GM23338 (cell line): ENCODE data around the gene SCFD2.
"Not testable (repeated sequence)": the region's sequence is repeated elsewhere in the genome, so short reads cannot be mapped to it uniquely, and the experiment has no call there.

Experiments used
- CREB1 ChIP-seq: fragments of 250-450 bp; sonication (Bioruptor Pico); IDR thresholded peaks from 2 replicates; pipeline ENCODE4 v1.5.0; 2020; ENCODE audit warnings: low read depth, mild to moderate bottlenecking, moderate library complexity
- EZH2 ChIP-seq: fragments of 200-600 bp; sonication (generic); IDR thresholded peaks from one replicate; pipeline ENCODE4 v1.8.0; 2017; ENCODE audit warnings: antibody characterized with exemption, mild to moderate bottlenecking, low read depth; ENCODE audit not compliant: unreplicated experiment
- EZH2phosphoT487 ChIP-seq: fragments of 200-600 bp; sonication (generic); IDR thresholded peaks from one replicate; pipeline ENCODE4 v1.8.1; 2018; ENCODE audit warnings: antibody characterized with exemption; ENCODE audit not compliant: unreplicated experiment
- NANOG ChIP-seq: IDR thresholded peaks from 2 replicates; pipeline ENCODE4 v1.6.1; 2016; ENCODE audit warnings: antibody characterized with exemption, borderline replicate concordance
- POLR2AphosphoS5 ChIP-seq: IDR thresholded peaks from 2 replicates; pipeline ENCODE4 v1.6.1; 2016; ENCODE audit warnings: antibody characterized with exemption, low read depth
- ZNF331 ChIP-seq: fragments of 250-450 bp; sonication (Bioruptor Pico); IDR thresholded peaks from 2 replicates; pipeline ENCODE4 v1.5.0; 2020; ENCODE audit warnings: low read depth, mild to moderate bottlenecking, moderate library complexity
- TF ChIP-seq, protein P1 (sequence below): IDR thresholded peaks from one replicate; pipeline ENCODE4 v1.6.1; 2018; ENCODE audit warnings: antibody characterized with exemption; ENCODE audit not compliant: unreplicated experiment
- TF ChIP-seq, protein P2 (sequence below), 2 experiments: fragments of 200-600 bp in 1 of 2; sonication (generic) in 1 of 2; conservative IDR thresholded peaks; 2 replicates each; pipeline versions ENCODE4 v1.5.1 to v1.6.1; 2016 to 2017; ENCODE audit warnings: antibody characterized with exemption in 2 of 2, low read depth in 2 of 2, mild to moderate bottlenecking in 2 of 2, moderate library complexity in 1 of 2
- TF ChIP-seq, protein P3 (sequence below): fragments of 250-450 bp; sonication (Bioruptor Pico); IDR thresholded peaks from 2 replicates; pipeline ENCODE4 v1.5.0; 2020; ENCODE audit warnings: mild to moderate bottlenecking, moderate library complexity

DNA sequence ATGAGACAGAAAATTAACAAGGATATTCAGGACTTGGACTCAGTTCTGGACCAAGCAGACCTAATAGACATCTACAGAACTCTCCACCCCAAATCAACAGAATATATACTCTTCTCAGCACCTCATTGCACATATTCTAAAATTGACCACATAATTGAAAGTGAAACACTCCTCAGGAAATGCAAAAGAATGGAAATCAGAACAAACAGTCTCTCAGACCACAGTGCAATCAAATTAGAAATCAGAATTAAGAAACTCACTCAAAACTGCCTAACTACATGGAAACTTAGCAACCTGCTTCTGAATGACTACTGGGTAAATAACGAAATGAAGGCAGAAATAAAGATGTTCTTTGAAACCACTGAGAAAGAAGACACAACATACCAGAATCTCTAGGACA is 333.0 kb downstream of the SCFD2 start:
- TF ChIP-seq, protein P1, sequence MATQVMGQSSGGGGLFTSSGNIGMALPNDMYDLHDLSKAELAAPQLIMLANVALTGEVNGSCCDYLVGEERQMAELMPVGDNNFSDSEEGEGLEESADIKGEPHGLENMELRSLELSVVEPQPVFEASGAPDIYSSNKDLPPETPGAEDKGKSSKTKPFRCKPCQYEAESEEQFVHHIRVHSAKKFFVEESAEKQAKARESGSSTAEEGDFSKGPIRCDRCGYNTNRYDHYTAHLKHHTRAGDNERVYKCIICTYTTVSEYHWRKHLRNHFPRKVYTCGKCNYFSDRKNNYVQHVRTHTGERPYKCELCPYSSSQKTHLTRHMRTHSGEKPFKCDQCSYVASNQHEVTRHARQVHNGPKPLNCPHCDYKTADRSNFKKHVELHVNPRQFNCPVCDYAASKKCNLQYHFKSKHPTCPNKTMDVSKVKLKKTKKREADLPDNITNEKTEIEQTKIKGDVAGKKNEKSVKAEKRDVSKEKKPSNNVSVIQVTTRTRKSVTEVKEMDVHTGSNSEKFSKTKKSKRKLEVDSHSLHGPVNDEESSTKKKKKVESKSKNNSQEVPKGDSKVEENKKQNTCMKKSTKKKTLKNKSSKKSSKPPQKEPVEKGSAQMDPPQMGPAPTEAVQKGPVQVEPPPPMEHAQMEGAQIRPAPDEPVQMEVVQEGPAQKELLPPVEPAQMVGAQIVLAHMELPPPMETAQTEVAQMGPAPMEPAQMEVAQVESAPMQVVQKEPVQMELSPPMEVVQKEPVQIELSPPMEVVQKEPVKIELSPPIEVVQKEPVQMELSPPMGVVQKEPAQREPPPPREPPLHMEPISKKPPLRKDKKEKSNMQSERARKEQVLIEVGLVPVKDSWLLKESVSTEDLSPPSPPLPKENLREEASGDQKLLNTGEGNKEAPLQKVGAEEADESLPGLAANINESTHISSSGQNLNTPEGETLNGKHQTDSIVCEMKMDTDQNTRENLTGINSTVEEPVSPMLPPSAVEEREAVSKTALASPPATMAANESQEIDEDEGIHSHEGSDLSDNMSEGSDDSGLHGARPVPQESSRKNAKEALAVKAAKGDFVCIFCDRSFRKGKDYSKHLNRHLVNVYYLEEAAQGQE, result not testable (repeated sequence)
- TF ChIP-seq, protein P2, sequence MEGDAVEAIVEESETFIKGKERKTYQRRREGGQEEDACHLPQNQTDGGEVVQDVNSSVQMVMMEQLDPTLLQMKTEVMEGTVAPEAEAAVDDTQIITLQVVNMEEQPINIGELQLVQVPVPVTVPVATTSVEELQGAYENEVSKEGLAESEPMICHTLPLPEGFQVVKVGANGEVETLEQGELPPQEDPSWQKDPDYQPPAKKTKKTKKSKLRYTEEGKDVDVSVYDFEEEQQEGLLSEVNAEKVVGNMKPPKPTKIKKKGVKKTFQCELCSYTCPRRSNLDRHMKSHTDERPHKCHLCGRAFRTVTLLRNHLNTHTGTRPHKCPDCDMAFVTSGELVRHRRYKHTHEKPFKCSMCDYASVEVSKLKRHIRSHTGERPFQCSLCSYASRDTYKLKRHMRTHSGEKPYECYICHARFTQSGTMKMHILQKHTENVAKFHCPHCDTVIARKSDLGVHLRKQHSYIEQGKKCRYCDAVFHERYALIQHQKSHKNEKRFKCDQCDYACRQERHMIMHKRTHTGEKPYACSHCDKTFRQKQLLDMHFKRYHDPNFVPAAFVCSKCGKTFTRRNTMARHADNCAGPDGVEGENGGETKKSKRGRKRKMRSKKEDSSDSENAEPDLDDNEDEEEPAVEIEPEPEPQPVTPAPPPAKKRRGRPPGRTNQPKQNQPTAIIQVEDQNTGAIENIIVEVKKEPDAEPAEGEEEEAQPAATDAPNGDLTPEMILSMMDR (conservative IDR thresholded peaks at IDR 0.05; ENCODE audit: low read depth in 2 of 2), result not testable (repeated sequence)
- not testable (repeated sequence) for TF ChIP-seq EZH2; EZH2phosphoT487; ZNF331; CREB1 (CRISPR knock-in tag); POLR2AphosphoS5; NANOG
- TF ChIP-seq, protein P3, sequence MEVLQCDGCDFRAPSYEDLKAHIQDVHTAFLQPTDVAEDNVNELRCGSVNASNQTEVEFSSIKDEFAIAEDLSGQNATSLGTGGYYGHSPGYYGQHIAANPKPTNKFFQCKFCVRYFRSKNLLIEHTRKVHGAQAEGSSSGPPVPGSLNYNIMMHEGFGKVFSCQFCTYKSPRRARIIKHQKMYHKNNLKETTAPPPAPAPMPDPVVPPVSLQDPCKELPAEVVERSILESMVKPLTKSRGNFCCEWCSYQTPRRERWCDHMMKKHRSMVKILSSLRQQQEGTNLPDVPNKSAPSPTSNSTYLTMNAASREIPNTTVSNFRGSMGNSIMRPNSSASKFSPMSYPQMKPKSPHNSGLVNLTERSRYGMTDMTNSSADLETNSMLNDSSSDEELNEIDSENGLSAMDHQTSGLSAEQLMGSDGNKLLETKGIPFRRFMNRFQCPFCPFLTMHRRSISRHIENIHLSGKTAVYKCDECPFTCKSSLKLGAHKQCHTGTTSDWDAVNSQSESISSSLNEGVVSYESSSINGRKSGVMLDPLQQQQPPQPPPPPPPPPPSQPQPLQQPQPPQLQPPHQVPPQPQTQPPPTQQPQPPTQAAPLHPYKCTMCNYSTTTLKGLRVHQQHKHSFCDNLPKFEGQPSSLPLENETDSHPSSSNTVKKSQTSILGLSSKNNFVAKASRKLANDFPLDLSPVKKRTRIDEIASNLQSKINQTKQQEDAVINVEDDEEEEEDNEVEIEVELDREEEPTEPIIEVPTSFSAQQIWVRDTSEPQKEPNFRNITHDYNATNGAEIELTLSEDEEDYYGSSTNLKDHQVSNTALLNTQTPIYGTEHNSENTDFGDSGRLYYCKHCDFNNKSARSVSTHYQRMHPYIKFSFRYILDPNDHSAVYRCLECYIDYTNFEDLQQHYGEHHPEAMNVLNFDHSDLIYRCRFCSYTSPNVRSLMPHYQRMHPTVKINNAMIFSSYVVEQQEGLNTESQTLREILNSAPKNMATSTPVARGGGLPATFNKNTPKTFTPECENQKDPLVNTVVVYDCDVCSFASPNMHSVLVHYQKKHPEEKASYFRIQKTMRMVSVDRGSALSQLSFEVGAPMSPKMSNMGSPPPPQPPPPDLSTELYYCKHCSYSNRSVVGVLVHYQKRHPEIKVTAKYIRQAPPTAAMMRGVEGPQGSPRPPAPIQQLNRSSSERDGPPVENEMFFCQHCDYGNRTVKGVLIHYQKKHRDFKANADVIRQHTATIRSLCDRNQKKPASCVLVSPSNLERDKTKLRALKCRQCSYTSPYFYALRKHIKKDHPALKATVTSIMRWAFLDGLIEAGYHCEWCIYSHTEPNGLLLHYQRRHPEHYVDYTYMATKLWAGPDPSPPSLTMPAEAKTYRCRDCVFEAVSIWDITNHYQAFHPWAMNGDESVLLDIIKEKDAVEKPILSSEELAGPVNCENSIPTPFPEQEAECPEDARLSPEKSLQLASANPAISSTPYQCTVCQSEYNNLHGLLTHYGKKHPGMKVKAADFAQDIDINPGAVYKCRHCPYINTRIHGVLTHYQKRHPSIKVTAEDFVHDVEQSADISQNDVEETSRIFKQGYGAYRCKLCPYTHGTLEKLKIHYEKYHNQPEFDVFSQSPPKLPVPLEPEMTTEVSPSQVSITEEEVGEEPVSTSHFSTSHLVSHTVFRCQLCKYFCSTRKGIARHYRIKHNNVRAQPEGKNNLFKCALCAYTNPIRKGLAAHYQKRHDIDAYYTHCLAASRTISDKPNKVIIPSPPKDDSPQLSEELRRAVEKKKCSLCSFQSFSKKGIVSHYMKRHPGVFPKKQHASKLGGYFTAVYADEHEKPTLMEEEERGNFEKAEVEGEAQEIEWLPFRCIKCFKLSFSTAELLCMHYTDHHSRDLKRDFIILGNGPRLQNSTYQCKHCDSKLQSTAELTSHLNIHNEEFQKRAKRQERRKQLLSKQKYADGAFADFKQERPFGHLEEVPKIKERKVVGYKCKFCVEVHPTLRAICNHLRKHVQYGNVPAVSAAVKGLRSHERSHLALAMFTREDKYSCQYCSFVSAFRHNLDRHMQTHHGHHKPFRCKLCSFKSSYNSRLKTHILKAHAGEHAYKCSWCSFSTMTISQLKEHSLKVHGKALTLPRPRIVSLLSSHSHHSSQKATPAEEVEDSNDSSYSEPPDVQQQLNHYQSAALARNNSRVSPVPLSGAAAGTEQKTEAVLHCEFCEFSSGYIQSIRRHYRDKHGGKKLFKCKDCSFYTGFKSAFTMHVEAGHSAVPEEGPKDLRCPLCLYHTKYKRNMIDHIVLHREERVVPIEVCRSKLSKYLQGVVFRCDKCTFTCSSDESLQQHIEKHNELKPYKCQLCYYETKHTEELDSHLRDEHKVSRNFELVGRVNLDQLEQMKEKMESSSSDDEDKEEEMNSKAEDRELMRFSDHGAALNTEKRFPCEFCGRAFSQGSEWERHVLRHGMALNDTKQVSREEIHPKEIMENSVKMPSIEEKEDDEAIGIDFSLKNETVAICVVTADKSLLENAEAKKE (CRISPR knock-in tag), result not testable (repeated sequence)
